SJCRH30 (cell line): ENCODE data around the gene RASAL1. TPM values are rescaled to one million over a fixed set of nuclear protein-coding genes. Genes with fewer than 3 reads are reported as not detected.
A peak's percentile ranks its signal among the peaks of the same experiment; 100 is the strongest.
"Not testable (repeated sequence)": the region's sequence is repeated elsewhere in the genome, so short reads cannot be mapped to it uniquely, and the experiment has no call there.

Experiments used
- DNase-seq, 2 experiments: peaks; one replicate each; pipeline ENCODE4 v3.0.0-alpha.2; 2015 to 2020
- H3K27ac ChIP-seq: fragments of 250-450 bp; sonication (Bioruptor Pico); 2 replicates; pipeline ENCODE4 v1.5.1; 2020; ENCODE audit warnings: mild to moderate bottlenecking, moderate library complexity
- H3K27me3 ChIP-seq: fragments of 250-450 bp; sonication (Bioruptor Pico); 2 replicates; pipeline ENCODE4 v1.5.1; 2020; ENCODE audit warnings: mild to moderate bottlenecking, moderate library complexity
- H3K36me3 ChIP-seq: fragments of 250-450 bp; sonication (Bioruptor Pico); 2 replicates; pipeline ENCODE4 v1.5.1; 2020; ENCODE audit warnings: mild to moderate bottlenecking, moderate library complexity
- H3K4me1 ChIP-seq: fragments of 250-450 bp; sonication (Bioruptor Pico); 2 replicates; pipeline ENCODE4 v1.5.1; 2020; ENCODE audit warnings: mild to moderate bottlenecking, moderate library complexity
- H3K4me3 ChIP-seq: fragments of 250-450 bp; sonication (Bioruptor Pico); 2 replicates; pipeline ENCODE4 v1.5.1; 2020; ENCODE audit warnings: mild to moderate bottlenecking, moderate library complexity
- H3K9me3 ChIP-seq: fragments of 250-450 bp; sonication (Bioruptor Pico); replicated peaks from 2 replicates; pipeline ENCODE4 v1.5.1; 2020; ENCODE audit warnings: mild to moderate bottlenecking, moderate library complexity
- total RNA-seq: library from RNA; depleted of rRNA; stranded (reverse); fragments of >200 nt; shearing (Covaris generic); gene quantifications from 2 replicates; pipeline ENCODE4 v1.2.3, GENCODE V29; 2014

RASAL1 gene
- total RNA-seq, 1 experiment from 2014 or later = not detected

- Histone ChIP-seq H3K27ac (no peak overlapping the region), H3K9me3 (no peaks in the 10 kb centered on the region), H3K4me1 (no peaks in the 10 kb centered on the region), H3K27me3 (peaks cover 2% of the 10 kb centered on the region; the same call in 1 of the 2 replicates), H3K36me3 (peaks cover under 1% of the 10 kb centered on the region; the same call in 1 of the 2 replicates), H3K4me3 (no peak overlapping the region)
- DNase-seq = no peak
Observed at GRCh38 chr12:113152835-113153814, 17.6 kb upstream of the RASAL1 start.

GRCh38 chr12:113152196-113152834 is 16.8 kb upstream of the RASAL1 start:
- no peak for DNase-seq
- H3K4me1 ChIP-seq = no peaks in the 10 kb centered on the region
- no peaks in the 10 kb centered on the region for H3K9me3 ChIP-seq
- H3K27me3 ChIP-seq = peaks cover 2% of the 10 kb centered on the region; the same call in 1 of the 2 replicates
- H3K4me3 ChIP-seq = no peak overlapping the region
- no peak overlapping the region for H3K27ac ChIP-seq
- no peaks in the 10 kb centered on the region for H3K36me3 ChIP-seq

DNA sequence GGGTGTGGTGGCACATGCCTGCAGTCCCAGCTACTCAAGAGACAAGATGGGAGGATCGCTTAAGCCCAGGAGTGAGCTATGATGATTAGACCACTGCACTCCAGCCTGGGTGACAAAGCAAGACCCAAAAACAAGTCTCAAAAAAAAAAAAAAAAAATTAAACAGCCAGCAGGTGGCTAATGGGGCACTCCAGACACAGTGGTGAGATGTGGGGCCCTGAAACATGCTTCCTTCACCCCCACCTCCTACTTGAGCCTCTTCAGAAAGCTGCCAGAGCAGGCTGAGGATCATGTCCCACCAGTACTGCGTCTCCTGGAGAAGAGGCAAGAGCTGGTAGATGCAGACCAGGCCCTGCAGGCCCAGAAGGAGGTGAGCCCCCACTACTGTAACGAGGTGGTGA is 16.1 kb upstream of the RASAL1 start:
- no peaks in the 10 kb centered on the region for H3K9me3 ChIP-seq
- H3K27ac ChIP-seq = no peak overlapping the region
- H3K36me3 ChIP-seq = no peaks in the 10 kb centered on the region
- no peak for DNase-seq
- no peaks in the 10 kb centered on the region for H3K4me1 ChIP-seq
- H3K4me3 ChIP-seq = no peak overlapping the region
- peaks cover 2% of the 10 kb centered on the region; the same call in 1 of the 2 replicates for H3K27me3 ChIP-seq

- H3K4me3 ChIP-seq = no peak within 1 kb of the TSS
- no peak within 1 kb of the TSS for H3K27ac ChIP-seq
- peak; percentile 83 to 84 for DNase-seq
Observed at GRCh38 chr12:113149361-113150150, 14.0 kb upstream of the RASAL1 start, which contains the start of gene CFAP73. Gene CFAP73, plus strand, starts transcription at chr12:113149724. Its CDS starts 134 bp downstream, at chr12:113149858.

GRCh38 chr12:113146999-113147398 is 11.4 kb upstream of the RASAL1 start:
- H3K27me3 ChIP-seq = peaks cover 2% of the 10 kb centered on the region; the same call in 1 of the 2 replicates
- no peak for DNase-seq
- no peaks in the 10 kb centered on the region for H3K36me3 ChIP-seq
- H3K4me1 ChIP-seq = no peaks in the 10 kb centered on the region
- H3K27ac ChIP-seq = no peak overlapping the region
- H3K9me3 ChIP-seq = no peaks in the 10 kb centered on the region
- H3K4me3 ChIP-seq = no peak overlapping the region

More at GRCh38 chr12:113149361-113150150, 14.0 kb upstream of the RASAL1 start, which contains the start of gene CFAP73:
- Histone ChIP-seq H3K9me3 (no peaks in the 10 kb centered on the region), H3K27me3 (peaks cover 2% of the 10 kb centered on the region; the same call in 1 of the 2 replicates), H3K4me1 (no peaks in the 10 kb centered on the region), H3K36me3 (no peaks in the 10 kb centered on the region)

- Histone ChIP-seq H3K4me1 (no peaks in the 10 kb centered on the region), H3K27me3 (peaks cover 7% of the 10 kb centered on the region; the same call in 1 of the 2 replicates), H3K36me3 (no peaks in the 10 kb centered on the region), H3K9me3 (no peaks in the 10 kb centered on the region), H3K4me3 (no peak overlapping the region), H3K27ac (no peak overlapping the region)
- DNase-seq = no peak
Observed at GRCh38 chr12:113145720-113146551, 10.4 kb upstream of the RASAL1 start.

DNA sequence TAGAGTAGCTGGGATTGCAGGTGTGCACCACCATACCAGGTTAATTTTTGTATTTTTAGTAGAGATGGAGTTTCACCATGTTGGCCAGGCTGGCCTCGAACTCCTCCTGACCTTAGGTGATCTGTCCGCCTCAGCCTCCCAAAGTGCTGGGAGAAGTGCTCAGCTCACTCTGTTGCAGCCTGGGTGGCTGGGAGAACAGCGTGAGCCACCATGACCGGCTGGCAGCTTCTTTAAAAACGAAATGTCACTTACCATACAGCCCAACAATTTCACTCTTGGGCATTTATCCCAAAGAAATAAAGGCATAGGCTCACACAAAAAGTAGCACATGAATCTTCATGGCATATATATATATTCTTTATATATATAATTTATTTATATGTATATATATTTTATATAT is 9.2 kb upstream of the RASAL1 start:
- no peak for DNase-seq
- H3K27ac ChIP-seq = no peak overlapping the region
- no peaks in the 10 kb centered on the region for H3K36me3 ChIP-seq
- no peak overlapping the region for H3K4me3 ChIP-seq
- peaks cover 7% of the 10 kb centered on the region; the same call in 1 of the 2 replicates for H3K27me3 ChIP-seq
- H3K9me3 ChIP-seq = no peaks in the 10 kb centered on the region
- no peaks in the 10 kb centered on the region for H3K4me1 ChIP-seq

DNA sequence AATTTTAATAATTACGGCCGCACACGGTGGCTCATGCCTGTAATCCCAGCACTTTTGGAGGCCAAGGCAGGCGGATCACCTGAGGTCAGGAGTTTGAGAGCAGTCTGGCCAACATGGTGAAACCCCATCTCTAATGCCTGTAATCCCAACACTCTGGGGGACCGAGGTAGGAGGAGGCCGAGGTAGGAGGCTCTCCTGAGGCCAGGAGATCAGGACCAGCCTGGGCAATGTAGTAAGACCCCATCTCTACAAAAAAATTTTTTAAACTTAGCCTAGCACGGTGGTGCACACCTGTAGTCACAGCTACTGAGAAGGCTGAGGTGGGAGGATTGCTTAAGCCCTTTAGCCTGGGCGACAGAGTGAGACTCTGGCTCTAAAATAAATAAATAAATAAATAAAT is 8.4 kb upstream of the RASAL1 start:
- Histone ChIP-seq H3K9me3 (no peaks in the 10 kb centered on the region), H3K4me1 (no peaks in the 10 kb centered on the region), H3K4me3 (no peak overlapping the region), H3K27ac (no peak overlapping the region), H3K36me3 (no peaks in the 10 kb centered on the region), H3K27me3 (peaks cover 7% of the 10 kb centered on the region; the same call in 1 of the 2 replicates)
- DNase-seq = no peak

DNA sequence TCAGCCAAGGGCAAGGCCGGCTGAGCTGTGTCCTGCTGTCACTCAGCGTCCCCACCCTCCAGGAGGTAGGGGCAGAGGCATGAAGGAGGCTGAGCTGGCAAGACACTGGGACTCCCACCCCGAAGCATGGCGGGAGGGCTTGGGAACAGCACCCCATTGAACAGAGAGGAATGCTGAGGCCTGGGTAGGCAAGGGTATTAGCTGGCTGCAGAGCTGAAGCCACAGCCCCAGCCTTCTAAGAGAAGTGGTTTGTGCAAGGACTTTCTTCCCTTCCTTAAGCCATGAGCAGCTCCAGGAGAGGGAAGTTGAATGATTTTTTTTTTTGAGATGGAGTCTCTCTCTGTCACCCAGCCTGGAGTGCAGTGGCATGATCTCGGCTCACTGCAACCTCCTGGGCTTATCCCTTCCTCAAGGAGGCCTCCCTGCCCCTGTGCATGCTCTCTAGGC is 7.3 kb upstream of the RASAL1 start:
- H3K9me3 ChIP-seq = no peaks in the 10 kb centered on the region
- H3K36me3 ChIP-seq = no peaks in the 10 kb centered on the region
- no peak overlapping the region for H3K27ac ChIP-seq
- no peak overlapping the region for H3K4me3 ChIP-seq
- peaks cover 7% of the 10 kb centered on the region; the same call in 1 of the 2 replicates for H3K27me3 ChIP-seq
- H3K4me1 ChIP-seq = no peaks in the 10 kb centered on the region
- DNase-seq = no peak

DNA sequence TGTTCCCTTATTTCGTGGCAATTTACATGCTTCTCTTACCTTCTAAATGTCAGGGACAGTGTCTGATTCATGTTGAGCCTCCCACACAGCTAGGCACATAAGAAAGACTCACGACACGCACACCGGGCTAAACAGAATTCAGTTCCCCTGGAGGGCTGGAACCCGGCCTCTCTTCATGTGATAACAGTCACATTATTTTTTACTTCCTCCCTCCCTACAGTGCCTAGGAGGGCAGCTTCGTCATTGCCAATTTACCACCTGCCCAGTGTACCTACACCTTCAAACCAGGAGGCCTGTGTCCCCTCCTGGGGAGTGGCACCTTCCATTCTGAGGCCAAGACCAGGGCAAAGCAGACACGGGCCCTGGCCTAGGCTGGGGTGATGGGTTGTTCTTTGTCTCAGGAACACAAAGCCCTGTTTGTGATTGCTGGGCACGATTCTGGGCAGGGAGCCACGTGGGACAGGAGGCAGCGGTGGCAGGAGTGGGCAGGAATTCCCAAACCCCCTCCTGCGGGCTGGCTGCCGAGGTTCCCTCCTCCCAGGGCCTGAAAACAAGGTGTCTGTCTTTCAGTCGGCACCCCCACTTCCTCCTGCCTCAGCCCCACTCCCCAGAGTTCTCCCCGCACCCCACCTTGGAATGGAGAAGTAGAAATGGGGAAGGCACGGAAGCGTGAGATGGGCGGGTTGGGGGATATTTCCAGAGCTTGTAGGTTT is 6.8 kb upstream of the RASAL1 start:
- H3K4me3 ChIP-seq = no peak overlapping the region
- DNase-seq = no peak
- no peaks in the 10 kb centered on the region for H3K36me3 ChIP-seq
- H3K9me3 ChIP-seq = no peaks in the 10 kb centered on the region
- no peaks in the 10 kb centered on the region for H3K4me1 ChIP-seq
- H3K27ac ChIP-seq = no peak overlapping the region
- H3K27me3 ChIP-seq = peaks cover 7% of the 10 kb centered on the region; the same call in 1 of the 2 replicates

DNA sequence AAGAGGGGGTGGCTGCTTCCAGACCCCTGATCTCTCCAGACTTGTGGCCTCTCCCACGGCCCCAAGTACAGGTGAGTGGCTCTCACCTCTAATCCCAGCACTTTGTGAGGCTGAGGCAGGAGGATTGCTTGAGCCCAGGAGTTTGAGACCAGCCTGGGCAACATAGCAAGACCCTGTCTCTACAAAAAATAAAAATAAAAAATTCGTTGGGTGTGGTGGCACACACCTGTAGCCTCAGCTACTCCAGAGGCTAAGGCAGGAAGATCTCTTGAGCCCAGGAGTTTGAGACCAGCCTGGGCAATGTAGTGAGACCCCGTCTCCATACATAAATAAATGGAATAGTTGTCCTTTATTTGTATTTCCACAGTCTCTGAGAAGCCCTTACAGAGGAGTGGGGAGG is 6.2 kb upstream of the RASAL1 start:
- not testable (repeated sequence) for H3K27me3 ChIP-seq, H3K4me1 ChIP-seq, H3K36me3 ChIP-seq, DNase-seq, H3K4me3 ChIP-seq, H3K27ac ChIP-seq, H3K9me3 ChIP-seq

GRCh38 chr12:113140706-113141105 is 5.1 kb upstream of the RASAL1 start:
- no peaks in the 10 kb centered on the region for H3K4me1 ChIP-seq
- no peak for DNase-seq
- H3K27ac ChIP-seq = no peak overlapping the region
- H3K36me3 ChIP-seq = no peaks in the 10 kb centered on the region
- H3K27me3 ChIP-seq = peaks cover 7% of the 10 kb centered on the region; the same call in 1 of the 2 replicates
- no peaks in the 10 kb centered on the region for H3K9me3 ChIP-seq
- H3K4me3 ChIP-seq = no peak overlapping the region

DNA sequence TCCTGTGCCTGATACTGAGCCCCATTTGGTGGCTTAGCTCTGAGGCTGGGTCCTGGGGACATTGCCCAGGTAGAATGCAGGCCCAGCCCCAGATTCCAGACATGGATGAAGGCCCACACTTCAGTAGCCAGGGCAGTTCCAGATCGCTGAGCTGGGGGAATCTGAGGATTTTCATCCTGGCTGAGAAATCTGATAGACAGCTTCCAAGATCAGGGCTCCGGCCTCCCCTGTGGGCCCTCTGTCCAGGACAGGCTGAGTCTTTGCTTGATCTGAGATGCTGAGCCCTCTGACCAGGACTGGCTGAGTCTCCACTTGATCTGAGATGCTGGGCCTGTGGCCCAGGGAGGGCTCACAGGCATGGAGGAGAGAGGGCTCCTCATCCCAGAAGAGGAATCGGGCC is 3.3 kb upstream of the RASAL1 start:
- Histone ChIP-seq H3K27ac (no peak overlapping the region), H3K4me3 (no peak overlapping the region), H3K4me1 (peaks cover 8% of the 10 kb centered on the region), H3K36me3 (no peaks in the 10 kb centered on the region), H3K27me3 (peaks cover 7% of the 10 kb centered on the region; the same call in 1 of the 2 replicates), H3K9me3 (no peaks in the 10 kb centered on the region)
- no peak for DNase-seq
